OCI-LY1 (cell line): ENCODE data around the gene FOXJ3.

Experiments
- H2AFZ ChIP-seq: fragments of 200-600 bp; sonication (generic), shearing (Covaris generic); 2 replicates; pipeline ENCODE4 v1.6.0; 2014; ENCODE audit warnings: antibody characterized with exemption, mild to moderate bottlenecking, low read length
- H3F3A ChIP-seq: fragments of 200-600 bp; sonication (generic), shearing (Covaris generic); 2 replicates; pipeline ENCODE4 v1.6.0; 2014; ENCODE audit warnings: mild to moderate bottlenecking, antibody characterized with exemption, low read length, moderate library complexity; ENCODE audit not compliant: insufficient read depth
- H3K27ac ChIP-seq: fragments of 200-600 bp; sonication (generic); 2 replicates; pipeline ENCODE4 v1.5.1; 2014; ENCODE audit warnings: low read length, mixed run types, mild to moderate bottlenecking, low read depth; ENCODE audit not compliant: poor library complexity, severe bottlenecking
- H3K27me3 ChIP-seq: fragments of 200-600 bp; sonication (generic); 2 replicates; pipeline ENCODE4 v1.6.0; 2014; ENCODE audit warnings: antibody characterized with exemption, mild to moderate bottlenecking, low read length, moderate library complexity; ENCODE audit not compliant: insufficient read depth
- H3K36me3 ChIP-seq: fragments of 200-600 bp; sonication (generic); 2 replicates; pipeline ENCODE4 v1.6.1; 2014; ENCODE audit warnings: mild to moderate bottlenecking, antibody characterized with exemption, low read length, moderate library complexity, mixed read lengths; ENCODE audit not compliant: insufficient read depth
- H3K4me1 ChIP-seq: fragments of 200-600 bp; sonication (generic); 2 replicates; pipeline ENCODE4 v1.5.1; 2014; ENCODE audit warnings: mild to moderate bottlenecking, low read length, moderate library complexity; ENCODE audit not compliant: insufficient read depth, severe bottlenecking
- H3K4me2 ChIP-seq: fragments of 200-600 bp; sonication (generic), shearing (Covaris generic); 2 replicates; pipeline ENCODE4 v1.6.1; 2014; ENCODE audit warnings: low read length
- H3K4me3 ChIP-seq: fragments of 200-600 bp; sonication (generic); 2 replicates; pipeline ENCODE4 v1.5.1; 2014; ENCODE audit warnings: low read length, low read depth, mild to moderate bottlenecking, mixed read lengths; ENCODE audit not compliant: poor library complexity, severe bottlenecking
- H3K79me2 ChIP-seq: fragments of 200-600 bp; shearing (Covaris generic); 2 replicates; pipeline ENCODE4 v1.6.1; 2016; ENCODE audit warnings: mixed run types, low read length, mixed read lengths; ENCODE audit not compliant: insufficient read depth
- H3K9ac ChIP-seq: fragments of 200-600 bp; sonication (generic), shearing (Covaris generic); 2 replicates; pipeline ENCODE4 v1.6.1; 2014; ENCODE audit warnings: mild to moderate bottlenecking, low read length, mixed read lengths
- H3K9me2 ChIP-seq: fragments of 200-600 bp; sonication (generic), shearing (Covaris generic); 2 replicates; pipeline ENCODE4 v1.6.1; 2014; ENCODE audit warnings: low read depth, mild to moderate bottlenecking, low read length, mixed read lengths
- H3K9me3 ChIP-seq: fragments of 200-600 bp; shearing (Covaris generic); 2 replicates; pipeline ENCODE4 v1.6.1; 2014; ENCODE audit warnings: low read length, mixed read lengths
- H4K20me1 ChIP-seq: fragments of 200-600 bp; sonication (generic), shearing (Covaris generic); 2 replicates; pipeline ENCODE4 v1.6.0; 2016; ENCODE audit warnings: mild to moderate bottlenecking, low read length; ENCODE audit not compliant: insufficient read depth
- CTCF ChIP-seq: fragments of 200-600 bp; sonication (generic), shearing (Covaris generic); IDR thresholded peaks from 2 replicates; pipeline ENCODE4 v1.5.1; 2017; ENCODE audit warnings: mild to moderate bottlenecking, antibody characterized with exemption, low read length, moderate library complexity, mixed read lengths
- EZH2 ChIP-seq: fragments of 200-600 bp; sonication (generic), shearing (Covaris generic); IDR thresholded peaks from 2 replicates; pipeline ENCODE4 v1.8.0; 2017; ENCODE audit warnings: borderline replicate concordance, mixed run types, mild to moderate bottlenecking, antibody characterized with exemption, low read length, moderate library complexity, mixed read lengths

The FOXJ3 gene

GRCh38 chr1:42173961-42174735, 160.9 kb downstream of the FOXJ3 start:
- Histone ChIP-seq H3K27me3 (no peaks in the 10 kb centered on the region; the same call in 1 of the 2 replicates), H3K9ac (no peak overlapping the region), H3F3A (no peaks in the 10 kb centered on the region), H3K27ac (no peak overlapping the region), H3K9me2 (no peaks in the 10 kb centered on the region), H3K9me3 (no peaks in the 10 kb centered on the region), H4K20me1 (no peaks in the 10 kb centered on the region), H3K4me1 (peaks cover 16% of the 10 kb centered on the region), H2AFZ (no peak overlapping the region), H3K4me2 (no peak overlapping the region), H3K4me3 (no peak overlapping the region), H3K79me2 (no peaks in the 10 kb centered on the region), H3K36me3 (no peaks in the 10 kb centered on the region)
- no peak for TF ChIP-seq CTCF
- TF ChIP-seq EZH2: no peak

GRCh38 chr1:42173155-42173933, 161.7 kb downstream of the FOXJ3 start:
- Histone ChIP-seq H3K9me2 (no peaks in the 10 kb centered on the region), H3K4me3 (no peak overlapping the region), H3K4me2 (no peak overlapping the region), H3K79me2 (no peaks in the 10 kb centered on the region), H3K9ac (no peak overlapping the region), H3K4me1 (peaks cover 8% of the 10 kb centered on the region), H3K27ac (no peak overlapping the region), H3K27me3 (no peaks in the 10 kb centered on the region; the same call in 1 of the 2 replicates), H2AFZ (no peak overlapping the region), H3F3A (no peaks in the 10 kb centered on the region), H3K9me3 (no peaks in the 10 kb centered on the region), H4K20me1 (no peaks in the 10 kb centered on the region), H3K36me3 (no peaks in the 10 kb centered on the region)
- TF ChIP-seq EZH2 (no peak), CTCF (peak; percentile 97)

GRCh38 chr1:42172381-42173133, 162.5 kb downstream of the FOXJ3 start:
- Histone ChIP-seq H3K79me2 (no peaks in the 10 kb centered on the region), H3K36me3 (no peaks in the 10 kb centered on the region), H2AFZ (no peak overlapping the region), H3F3A (no peaks in the 10 kb centered on the region), H3K4me3 (no peak overlapping the region), H4K20me1 (no peaks in the 10 kb centered on the region), H3K4me1 (peaks cover under 1% of the 10 kb centered on the region), H3K9ac (no peak overlapping the region), H3K9me2 (no peaks in the 10 kb centered on the region), H3K9me3 (no peaks in the 10 kb centered on the region), H3K27ac (no peak overlapping the region), H3K4me2 (no peak overlapping the region), H3K27me3 (no peaks in the 10 kb centered on the region; the same call in 1 of the 2 replicates)
- TF ChIP-seq EZH2 (no peak), CTCF (no peak)
